Measurements from ENCODE around the gene PPP1R3G. TPM values are rescaled to one million over a fixed set of nuclear protein-coding genes. Genes with fewer than 3 reads are reported as not detected.
A peak's percentile ranks its signal among the peaks of the same experiment; 100 is the strongest.

Gene PPP1R3G
- total and polyA plus RNA-seq, 2 of the 13 experiments (the other 11 are each of a cell fraction or from before 2014, with no cell fraction given), result 1.2 to 1.3 TPM

GRCh38 chr6:5084360-5084780 is 771 bp upstream of the PPP1R3G start (continued):
- 0 out of 2 replicates have a peak, but pooled peaks have one; percentile 29 for TF ChIP-seq DMAP1 (CRISPR knock-in tag; IDR thresholded peaks at IDR 0.05)
- TF ChIP-seq, protein P1, sequence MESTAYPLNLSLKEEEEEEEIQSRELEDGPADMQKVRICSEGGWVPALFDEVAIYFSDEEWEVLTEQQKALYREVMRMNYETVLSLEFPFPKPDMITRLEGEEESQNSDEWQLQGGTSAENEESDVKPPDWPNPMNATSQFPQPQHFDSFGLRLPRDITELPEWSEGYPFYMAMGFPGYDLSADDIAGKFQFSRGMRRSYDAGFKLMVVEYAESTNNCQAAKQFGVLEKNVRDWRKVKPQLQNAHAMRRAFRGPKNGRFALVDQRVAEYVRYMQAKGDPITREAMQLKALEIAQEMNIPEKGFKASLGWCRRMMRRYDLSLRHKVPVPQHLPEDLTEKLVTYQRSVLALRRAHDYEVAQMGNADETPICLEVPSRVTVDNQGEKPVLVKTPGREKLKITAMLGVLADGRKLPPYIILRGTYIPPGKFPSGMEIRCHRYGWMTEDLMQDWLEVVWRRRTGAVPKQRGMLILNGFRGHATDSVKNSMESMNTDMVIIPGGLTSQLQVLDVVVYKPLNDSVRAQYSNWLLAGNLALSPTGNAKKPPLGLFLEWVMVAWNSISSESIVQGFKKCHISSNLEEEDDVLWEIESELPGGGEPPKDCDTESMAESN (CRISPR knock-in tag; conservative IDR thresholded peaks at IDR 0.05), result peak; percentile 72; the same call in 1 of the 2 replicates
- TF ChIP-seq ZXDC (CRISPR knock-in tag; IDR thresholded peaks at IDR 0.05), result peak; percentile 81
- no peak for TF ChIP-seq ZNF124 (CRISPR knock-in tag; IDR thresholded peaks at IDR 0.05)
- no peak for TF ChIP-seq RBAK (CRISPR knock-in tag; IDR thresholded peaks at IDR 0.05)
- TF ChIP-seq USF2 (IDR thresholded peaks at IDR 0.05; ENCODE audit: low read depth, low read length), result no peak
- no peak for TF ChIP-seq USF2 (CRISPR knock-in tag; IDR thresholded peaks at IDR 0.05; ENCODE audit: borderline replicate concordance)
- peak; percentile 78; the same call in 1 of the 2 replicates for TF ChIP-seq NRL (CRISPR knock-in tag; IDR thresholded peaks at IDR 0.05; ENCODE audit: borderline replicate concordance)
- TF ChIP-seq ZNF329 (CRISPR knock-in tag; IDR thresholded peaks at IDR 0.05; ENCODE audit: low read depth), result peak; percentile 71
- TF ChIP-seq ZNF550 (CRISPR knock-in tag; IDR thresholded peaks at IDR 0.05; ENCODE audit: borderline replicate concordance), result no peak
- TF ChIP-seq PHF20 (CRISPR knock-in tag; IDR thresholded peaks at IDR 0.05), result 0 out of 2 replicates have a peak, but pooled peaks have one; percentile 22
- TF ChIP-seq, protein P2, sequence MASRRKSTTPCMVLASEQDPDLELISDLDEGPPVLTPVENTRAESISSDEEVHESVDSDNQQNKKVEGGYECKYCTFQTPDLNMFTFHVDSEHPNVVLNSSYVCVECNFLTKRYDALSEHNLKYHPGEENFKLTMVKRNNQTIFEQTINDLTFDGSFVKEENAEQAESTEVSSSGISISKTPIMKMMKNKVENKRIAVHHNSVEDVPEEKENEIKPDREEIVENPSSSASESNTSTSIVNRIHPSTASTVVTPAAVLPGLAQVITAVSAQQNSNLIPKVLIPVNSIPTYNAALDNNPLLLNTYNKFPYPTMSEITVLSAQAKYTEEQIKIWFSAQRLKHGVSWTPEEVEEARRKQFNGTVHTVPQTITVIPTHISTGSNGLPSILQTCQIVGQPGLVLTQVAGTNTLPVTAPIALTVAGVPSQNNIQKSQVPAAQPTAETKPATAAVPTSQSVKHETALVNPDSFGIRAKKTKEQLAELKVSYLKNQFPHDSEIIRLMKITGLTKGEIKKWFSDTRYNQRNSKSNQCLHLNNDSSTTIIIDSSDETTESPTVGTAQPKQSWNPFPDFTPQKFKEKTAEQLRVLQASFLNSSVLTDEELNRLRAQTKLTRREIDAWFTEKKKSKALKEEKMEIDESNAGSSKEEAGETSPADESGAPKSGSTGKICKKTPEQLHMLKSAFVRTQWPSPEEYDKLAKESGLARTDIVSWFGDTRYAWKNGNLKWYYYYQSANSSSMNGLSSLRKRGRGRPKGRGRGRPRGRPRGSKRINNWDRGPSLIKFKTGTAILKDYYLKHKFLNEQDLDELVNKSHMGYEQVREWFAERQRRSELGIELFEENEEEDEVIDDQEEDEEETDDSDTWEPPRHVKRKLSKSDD (CRISPR knock-in tag; IDR thresholded peaks at IDR 0.05; ENCODE audit: low read depth), result peak; percentile 41; the same call in 1 of the 2 replicates
- TF ChIP-seq HNRNPK (IDR thresholded peaks at IDR 0.05; ENCODE audit: low read depth, low read length, poor library complexity, severe bottlenecking), result peak; percentile 49
- TF ChIP-seq MAZ (IDR thresholded peaks at IDR 0.05; ENCODE audit: borderline replicate concordance, low read depth, low read length), result no peak
- peak; percentile 84 for TF ChIP-seq MAZ (CRISPR knock-in tag; IDR thresholded peaks at IDR 0.05; ENCODE audit: low read depth)
- TF ChIP-seq ZNF276 (CRISPR knock-in tag; IDR thresholded peaks at IDR 0.05; ENCODE audit: low read depth), result peak; percentile 51; the same call in 1 of the 2 replicates
- TF ChIP-seq CHCHD3 (CRISPR knock-in tag; IDR thresholded peaks at IDR 0.05), result 0 out of 2 replicates have a peak, but pooled peaks have one; percentile 83
- no peak for TF ChIP-seq TBP (CRISPR knock-in tag; IDR thresholded peaks at IDR 0.05)
